GM23338 (cell line): Measurements from ENCODE around the gene NCOR2. TPM values are rescaled to one million over a fixed set of nuclear protein-coding genes. Genes with fewer than 3 reads are reported as not detected.

Experiments used
- ATAC-seq: fragments of 200-7000 bp; cut with Tn5 transposase; 3 replicates; pipeline ENCODE4 v1.9.1; 2020
- DNase-seq: peaks from one replicate; pipeline ENCODE4 v3.0.0-alpha.2; 2015; ENCODE audit warnings: low spot score
- H2AFZ ChIP-seq: fragments of 200-600 bp; sonication (generic); 2 replicates; pipeline ENCODE4 v1.8.0; 2016; ENCODE audit warnings: antibody characterized with exemption, mild to moderate bottlenecking, moderate library complexity
- H3F3A ChIP-seq: fragments of 200-600 bp; sonication (generic); replicated peaks from 2 replicates; pipeline ENCODE4 v1.8.0; 2017; ENCODE audit warnings: antibody characterized with exemption, mixed run types, low read depth
- H3K27ac ChIP-seq: fragments of 200-600 bp; sonication (generic); 2 replicates; pipeline ENCODE4 v1.6.1; 2016; ENCODE audit warnings: low read depth
- H3K27me3 ChIP-seq: fragments of 200-600 bp; sonication (generic); 2 replicates; pipeline ENCODE4 v1.8.0; 2016; ENCODE audit warnings: mild to moderate bottlenecking, mixed run types, moderate library complexity; ENCODE audit not compliant: insufficient read depth
- H3K36me3 ChIP-seq: fragments of 200-600 bp; sonication (generic); 2 replicates; pipeline ENCODE4 v1.8.0; 2016; ENCODE audit warnings: mild to moderate bottlenecking; ENCODE audit not compliant: insufficient read depth
- H3K4me1 ChIP-seq: fragments of 200-600 bp; sonication (generic); 2 replicates; pipeline ENCODE4 v1.8.0; 2016; ENCODE audit warnings: mild to moderate bottlenecking, moderate library complexity; ENCODE audit not compliant: insufficient read depth
- H3K4me2 ChIP-seq: fragments of 200-600 bp; sonication (generic); 2 replicates; pipeline ENCODE4 v1.7.1; 2017; ENCODE audit warnings: mixed run types
- H3K4me3 ChIP-seq: fragments of 200-600 bp; sonication (generic); 2 replicates; pipeline ENCODE4 v1.6.1; 2016; ENCODE audit warnings: mixed run types
- H3K79me2 ChIP-seq: fragments of 200-600 bp; sonication (generic); replicated peaks from 2 replicates; pipeline ENCODE4 v1.8.0; 2017; ENCODE audit warnings: mild to moderate bottlenecking; ENCODE audit not compliant: insufficient read depth
- H3K9me2 ChIP-seq: fragments of 200-600 bp; sonication (generic); 2 replicates; pipeline ENCODE4 v1.8.0; 2017; ENCODE audit not compliant: insufficient read depth
- H4K20me1 ChIP-seq: fragments of 200-600 bp; sonication (generic); replicated peaks from 2 replicates; pipeline ENCODE4 v1.8.0; 2017; ENCODE audit warnings: mild to moderate bottlenecking; ENCODE audit not compliant: insufficient read depth
- H3K27ac Mint-ChIP-seq: 2 replicates; pipeline ENCODE4 v1.8.0; 2020; ENCODE audit warnings: inconsistent platforms, mild to moderate bottlenecking, moderate library complexity, mixed read lengths
- H3K27me3 Mint-ChIP-seq: 3 replicates; pipeline ENCODE4 v1.8.0; 2022; ENCODE audit warnings: low read depth, mild to moderate bottlenecking, moderate library complexity, mixed read lengths, inconsistent platforms; ENCODE audit not compliant: insufficient read depth, poor library complexity
- H3K36me3 Mint-ChIP-seq: 3 replicates; pipeline ENCODE4 v1.8.0; 2021; ENCODE audit warnings: low read depth, mild to moderate bottlenecking, inconsistent platforms, moderate library complexity, mixed read lengths
- H3K4me1 Mint-ChIP-seq: 3 replicates; pipeline ENCODE4 v1.8.0; 2020; ENCODE audit warnings: mild to moderate bottlenecking, inconsistent platforms, mixed read lengths
- H3K4me3 Mint-ChIP-seq: 3 replicates; pipeline ENCODE4 v1.8.0; 2021; ENCODE audit warnings: moderate library complexity, mild to moderate bottlenecking, inconsistent platforms, mixed read lengths
- H3K9me3 Mint-ChIP-seq: 3 replicates; pipeline ENCODE4 v1.8.0; 2020; ENCODE audit warnings: moderate library complexity, mild to moderate bottlenecking, inconsistent platforms, mixed read lengths
- JUNB ChIP-seq: IDR thresholded peaks from one replicate; pipeline ENCODE4 v1.6.1; 2016; ENCODE audit warnings: antibody characterized with exemption; ENCODE audit not compliant: unreplicated experiment
- POLR2AphosphoS5 ChIP-seq: IDR thresholded peaks from 2 replicates; pipeline ENCODE4 v1.6.1; 2016; ENCODE audit warnings: antibody characterized with exemption, low read depth
- STAT1 ChIP-seq: IDR thresholded peaks from one replicate; pipeline ENCODE4 v1.6.1; 2016; ENCODE audit warnings: antibody characterized with exemption; ENCODE audit not compliant: unreplicated experiment
- ZNF114 ChIP-seq: fragments of 250-450 bp; sonication (Bioruptor Pico); IDR thresholded peaks from 2 replicates; pipeline ENCODE4 v1.5.0; 2020; ENCODE audit warnings: mild to moderate bottlenecking, moderate library complexity
- polyA plus RNA-seq: library from polyadenylated mRNA; unstranded; fragments of >200 nt; fragmentation: Nextera tagmentation; extraction: Ambion mirVana; gene quantifications from 2 replicates; pipeline ENCODE4 v1.2.1, GENCODE V29; 2016
- total RNA-seq: library from RNA; depleted of rRNA; stranded (reverse); fragments of >200 nt; shearing (Covaris generic); gene quantifications from 2 replicates; pipeline ENCODE4 v1.2.3, GENCODE V29; 2014
- TF ChIP-seq, protein P1 (sequence below): IDR thresholded peaks from one replicate; pipeline ENCODE4 v1.6.1; 2018; ENCODE audit warnings: antibody characterized with exemption; ENCODE audit not compliant: unreplicated experiment
- TF ChIP-seq, protein P2 (sequence below), 2 experiments: fragments of 200-600 bp in 1 of 2; sonication (generic) in 1 of 2; conservative IDR thresholded peaks; 2 replicates each; pipeline versions ENCODE4 v1.5.1 to v1.6.1; 2016 to 2017; ENCODE audit warnings: antibody characterized with exemption in 2 of 2, low read depth in 2 of 2, mild to moderate bottlenecking in 2 of 2, moderate library complexity in 1 of 2
- TF ChIP-seq, protein P3 (sequence below): fragments of 250-450 bp; sonication (Bioruptor Pico); IDR thresholded peaks from 2 replicates; pipeline ENCODE4 v1.5.0; 2020; ENCODE audit warnings: mild to moderate bottlenecking, moderate library complexity
- TF ChIP-seq, protein P4 (sequence below): IDR thresholded peaks from 2 replicates; pipeline ENCODE4 v1.6.1; 2016; ENCODE audit warnings: antibody characterized with exemption

The NCOR2 gene
- total and polyA plus RNA-seq, 2 experiments from 2014 or later = 69.6 to 190 TPM

DNA sequence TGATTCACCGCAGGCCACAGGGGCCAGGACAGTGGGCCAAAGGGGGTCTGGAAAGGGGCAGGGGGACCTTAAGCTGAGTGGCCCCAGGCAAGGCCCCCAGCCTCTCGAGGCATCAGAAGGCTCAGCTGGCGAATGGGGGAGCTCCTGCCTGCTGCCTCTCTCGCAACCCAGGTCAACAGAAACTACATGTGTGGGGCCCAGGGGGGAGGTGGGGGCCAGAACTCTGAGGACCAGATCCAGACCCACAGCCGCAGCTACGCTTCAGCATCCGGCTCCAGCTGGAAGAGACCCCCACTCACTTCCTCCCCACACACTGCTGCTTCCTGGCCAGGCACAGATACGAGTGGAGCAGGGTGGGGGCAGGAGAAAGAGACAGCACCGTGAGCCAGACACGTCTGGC lies 46.5 kb downstream of the NCOR2 start (continued):
- TF ChIP-seq, protein P1, sequence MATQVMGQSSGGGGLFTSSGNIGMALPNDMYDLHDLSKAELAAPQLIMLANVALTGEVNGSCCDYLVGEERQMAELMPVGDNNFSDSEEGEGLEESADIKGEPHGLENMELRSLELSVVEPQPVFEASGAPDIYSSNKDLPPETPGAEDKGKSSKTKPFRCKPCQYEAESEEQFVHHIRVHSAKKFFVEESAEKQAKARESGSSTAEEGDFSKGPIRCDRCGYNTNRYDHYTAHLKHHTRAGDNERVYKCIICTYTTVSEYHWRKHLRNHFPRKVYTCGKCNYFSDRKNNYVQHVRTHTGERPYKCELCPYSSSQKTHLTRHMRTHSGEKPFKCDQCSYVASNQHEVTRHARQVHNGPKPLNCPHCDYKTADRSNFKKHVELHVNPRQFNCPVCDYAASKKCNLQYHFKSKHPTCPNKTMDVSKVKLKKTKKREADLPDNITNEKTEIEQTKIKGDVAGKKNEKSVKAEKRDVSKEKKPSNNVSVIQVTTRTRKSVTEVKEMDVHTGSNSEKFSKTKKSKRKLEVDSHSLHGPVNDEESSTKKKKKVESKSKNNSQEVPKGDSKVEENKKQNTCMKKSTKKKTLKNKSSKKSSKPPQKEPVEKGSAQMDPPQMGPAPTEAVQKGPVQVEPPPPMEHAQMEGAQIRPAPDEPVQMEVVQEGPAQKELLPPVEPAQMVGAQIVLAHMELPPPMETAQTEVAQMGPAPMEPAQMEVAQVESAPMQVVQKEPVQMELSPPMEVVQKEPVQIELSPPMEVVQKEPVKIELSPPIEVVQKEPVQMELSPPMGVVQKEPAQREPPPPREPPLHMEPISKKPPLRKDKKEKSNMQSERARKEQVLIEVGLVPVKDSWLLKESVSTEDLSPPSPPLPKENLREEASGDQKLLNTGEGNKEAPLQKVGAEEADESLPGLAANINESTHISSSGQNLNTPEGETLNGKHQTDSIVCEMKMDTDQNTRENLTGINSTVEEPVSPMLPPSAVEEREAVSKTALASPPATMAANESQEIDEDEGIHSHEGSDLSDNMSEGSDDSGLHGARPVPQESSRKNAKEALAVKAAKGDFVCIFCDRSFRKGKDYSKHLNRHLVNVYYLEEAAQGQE = no peak
- TF ChIP-seq, protein P2, sequence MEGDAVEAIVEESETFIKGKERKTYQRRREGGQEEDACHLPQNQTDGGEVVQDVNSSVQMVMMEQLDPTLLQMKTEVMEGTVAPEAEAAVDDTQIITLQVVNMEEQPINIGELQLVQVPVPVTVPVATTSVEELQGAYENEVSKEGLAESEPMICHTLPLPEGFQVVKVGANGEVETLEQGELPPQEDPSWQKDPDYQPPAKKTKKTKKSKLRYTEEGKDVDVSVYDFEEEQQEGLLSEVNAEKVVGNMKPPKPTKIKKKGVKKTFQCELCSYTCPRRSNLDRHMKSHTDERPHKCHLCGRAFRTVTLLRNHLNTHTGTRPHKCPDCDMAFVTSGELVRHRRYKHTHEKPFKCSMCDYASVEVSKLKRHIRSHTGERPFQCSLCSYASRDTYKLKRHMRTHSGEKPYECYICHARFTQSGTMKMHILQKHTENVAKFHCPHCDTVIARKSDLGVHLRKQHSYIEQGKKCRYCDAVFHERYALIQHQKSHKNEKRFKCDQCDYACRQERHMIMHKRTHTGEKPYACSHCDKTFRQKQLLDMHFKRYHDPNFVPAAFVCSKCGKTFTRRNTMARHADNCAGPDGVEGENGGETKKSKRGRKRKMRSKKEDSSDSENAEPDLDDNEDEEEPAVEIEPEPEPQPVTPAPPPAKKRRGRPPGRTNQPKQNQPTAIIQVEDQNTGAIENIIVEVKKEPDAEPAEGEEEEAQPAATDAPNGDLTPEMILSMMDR (conservative IDR thresholded peaks at IDR 0.05; ENCODE audit: low read depth in 2 of 2) = no peak
- TF ChIP-seq POLR2AphosphoS5 = no peak
- no peak for TF ChIP-seq STAT1

DNA sequence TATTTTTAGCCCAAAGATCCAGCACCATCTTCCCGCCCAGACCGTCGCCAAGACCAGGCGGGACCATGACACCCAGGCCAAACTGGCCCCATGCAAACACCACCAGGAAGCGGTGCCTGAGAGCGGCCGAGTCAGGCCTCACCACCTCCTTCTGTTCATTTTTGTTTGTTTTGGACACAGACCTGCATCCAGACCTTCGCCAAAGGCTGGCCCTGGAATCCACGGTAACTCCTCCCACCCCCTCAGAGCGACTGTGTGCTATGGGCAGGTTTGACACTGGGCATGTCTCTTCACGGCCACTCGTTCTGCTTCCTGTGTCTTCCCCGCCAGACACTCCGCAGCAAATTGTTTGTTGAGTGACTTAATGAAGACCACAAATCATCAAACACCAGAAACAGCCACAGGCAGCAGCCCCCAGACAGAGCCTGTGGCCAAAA lies 47.1 kb downstream of the NCOR2 start:
- Mint-ChIP-seq H3K36me3 (peaks cover 7% of the 10 kb centered on the region; the same call in 2 of the 3 replicates), H3K27me3 (peaks cover 18% of the 10 kb centered on the region), H3K4me1 (peaks cover 35% of the 10 kb centered on the region), H3K27ac (no peak overlapping the region; the same call in 1 of the 2 replicates), H3K9me3 (no peaks in the 10 kb centered on the region), H3K4me3 (no peak overlapping the region; the same call in 2 of the 3 replicates)
- Histone ChIP-seq H4K20me1 (peaks cover 51% of the 10 kb centered on the region), H3K4me1 (peaks cover 7% of the 10 kb centered on the region; the same call in 1 of the 2 replicates), H3K27ac (no peak overlapping the region), H3K79me2 (peaks cover 99% of the 10 kb centered on the region), H3K4me3 (no peak overlapping the region), H3K4me2 (no peak overlapping the region), H3K9me2 (no peaks in the 10 kb centered on the region), H3K36me3 (no peaks in the 10 kb centered on the region), H3F3A (no peaks in the 10 kb centered on the region), H2AFZ (no peak overlapping the region), H3K27me3 (no peaks in the 10 kb centered on the region)
- TF ChIP-seq, protein P3, sequence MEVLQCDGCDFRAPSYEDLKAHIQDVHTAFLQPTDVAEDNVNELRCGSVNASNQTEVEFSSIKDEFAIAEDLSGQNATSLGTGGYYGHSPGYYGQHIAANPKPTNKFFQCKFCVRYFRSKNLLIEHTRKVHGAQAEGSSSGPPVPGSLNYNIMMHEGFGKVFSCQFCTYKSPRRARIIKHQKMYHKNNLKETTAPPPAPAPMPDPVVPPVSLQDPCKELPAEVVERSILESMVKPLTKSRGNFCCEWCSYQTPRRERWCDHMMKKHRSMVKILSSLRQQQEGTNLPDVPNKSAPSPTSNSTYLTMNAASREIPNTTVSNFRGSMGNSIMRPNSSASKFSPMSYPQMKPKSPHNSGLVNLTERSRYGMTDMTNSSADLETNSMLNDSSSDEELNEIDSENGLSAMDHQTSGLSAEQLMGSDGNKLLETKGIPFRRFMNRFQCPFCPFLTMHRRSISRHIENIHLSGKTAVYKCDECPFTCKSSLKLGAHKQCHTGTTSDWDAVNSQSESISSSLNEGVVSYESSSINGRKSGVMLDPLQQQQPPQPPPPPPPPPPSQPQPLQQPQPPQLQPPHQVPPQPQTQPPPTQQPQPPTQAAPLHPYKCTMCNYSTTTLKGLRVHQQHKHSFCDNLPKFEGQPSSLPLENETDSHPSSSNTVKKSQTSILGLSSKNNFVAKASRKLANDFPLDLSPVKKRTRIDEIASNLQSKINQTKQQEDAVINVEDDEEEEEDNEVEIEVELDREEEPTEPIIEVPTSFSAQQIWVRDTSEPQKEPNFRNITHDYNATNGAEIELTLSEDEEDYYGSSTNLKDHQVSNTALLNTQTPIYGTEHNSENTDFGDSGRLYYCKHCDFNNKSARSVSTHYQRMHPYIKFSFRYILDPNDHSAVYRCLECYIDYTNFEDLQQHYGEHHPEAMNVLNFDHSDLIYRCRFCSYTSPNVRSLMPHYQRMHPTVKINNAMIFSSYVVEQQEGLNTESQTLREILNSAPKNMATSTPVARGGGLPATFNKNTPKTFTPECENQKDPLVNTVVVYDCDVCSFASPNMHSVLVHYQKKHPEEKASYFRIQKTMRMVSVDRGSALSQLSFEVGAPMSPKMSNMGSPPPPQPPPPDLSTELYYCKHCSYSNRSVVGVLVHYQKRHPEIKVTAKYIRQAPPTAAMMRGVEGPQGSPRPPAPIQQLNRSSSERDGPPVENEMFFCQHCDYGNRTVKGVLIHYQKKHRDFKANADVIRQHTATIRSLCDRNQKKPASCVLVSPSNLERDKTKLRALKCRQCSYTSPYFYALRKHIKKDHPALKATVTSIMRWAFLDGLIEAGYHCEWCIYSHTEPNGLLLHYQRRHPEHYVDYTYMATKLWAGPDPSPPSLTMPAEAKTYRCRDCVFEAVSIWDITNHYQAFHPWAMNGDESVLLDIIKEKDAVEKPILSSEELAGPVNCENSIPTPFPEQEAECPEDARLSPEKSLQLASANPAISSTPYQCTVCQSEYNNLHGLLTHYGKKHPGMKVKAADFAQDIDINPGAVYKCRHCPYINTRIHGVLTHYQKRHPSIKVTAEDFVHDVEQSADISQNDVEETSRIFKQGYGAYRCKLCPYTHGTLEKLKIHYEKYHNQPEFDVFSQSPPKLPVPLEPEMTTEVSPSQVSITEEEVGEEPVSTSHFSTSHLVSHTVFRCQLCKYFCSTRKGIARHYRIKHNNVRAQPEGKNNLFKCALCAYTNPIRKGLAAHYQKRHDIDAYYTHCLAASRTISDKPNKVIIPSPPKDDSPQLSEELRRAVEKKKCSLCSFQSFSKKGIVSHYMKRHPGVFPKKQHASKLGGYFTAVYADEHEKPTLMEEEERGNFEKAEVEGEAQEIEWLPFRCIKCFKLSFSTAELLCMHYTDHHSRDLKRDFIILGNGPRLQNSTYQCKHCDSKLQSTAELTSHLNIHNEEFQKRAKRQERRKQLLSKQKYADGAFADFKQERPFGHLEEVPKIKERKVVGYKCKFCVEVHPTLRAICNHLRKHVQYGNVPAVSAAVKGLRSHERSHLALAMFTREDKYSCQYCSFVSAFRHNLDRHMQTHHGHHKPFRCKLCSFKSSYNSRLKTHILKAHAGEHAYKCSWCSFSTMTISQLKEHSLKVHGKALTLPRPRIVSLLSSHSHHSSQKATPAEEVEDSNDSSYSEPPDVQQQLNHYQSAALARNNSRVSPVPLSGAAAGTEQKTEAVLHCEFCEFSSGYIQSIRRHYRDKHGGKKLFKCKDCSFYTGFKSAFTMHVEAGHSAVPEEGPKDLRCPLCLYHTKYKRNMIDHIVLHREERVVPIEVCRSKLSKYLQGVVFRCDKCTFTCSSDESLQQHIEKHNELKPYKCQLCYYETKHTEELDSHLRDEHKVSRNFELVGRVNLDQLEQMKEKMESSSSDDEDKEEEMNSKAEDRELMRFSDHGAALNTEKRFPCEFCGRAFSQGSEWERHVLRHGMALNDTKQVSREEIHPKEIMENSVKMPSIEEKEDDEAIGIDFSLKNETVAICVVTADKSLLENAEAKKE (CRISPR knock-in tag) = no peak
- TF ChIP-seq POLR2AphosphoS5 (no peak), ZNF114 (no peak), JUNB (no peak)
- TF ChIP-seq, protein P4, sequence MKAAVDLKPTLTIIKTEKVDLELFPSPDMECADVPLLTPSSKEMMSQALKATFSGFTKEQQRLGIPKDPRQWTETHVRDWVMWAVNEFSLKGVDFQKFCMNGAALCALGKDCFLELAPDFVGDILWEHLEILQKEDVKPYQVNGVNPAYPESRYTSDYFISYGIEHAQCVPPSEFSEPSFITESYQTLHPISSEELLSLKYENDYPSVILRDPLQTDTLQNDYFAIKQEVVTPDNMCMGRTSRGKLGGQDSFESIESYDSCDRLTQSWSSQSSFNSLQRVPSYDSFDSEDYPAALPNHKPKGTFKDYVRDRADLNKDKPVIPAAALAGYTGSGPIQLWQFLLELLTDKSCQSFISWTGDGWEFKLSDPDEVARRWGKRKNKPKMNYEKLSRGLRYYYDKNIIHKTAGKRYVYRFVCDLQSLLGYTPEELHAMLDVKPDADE = no peak
- ATAC-seq (no peak), DNase-seq (no peak)
